GM19043 (cell line): ENCODE measurements around the gene SH3YL1.
A peak's percentile ranks its signal among the peaks of the same experiment; 100 is the strongest.

Experiments
- ATAC-seq: cut with Tn5 transposase; IDR thresholded peaks from one replicate; pipeline ENCODE4 v1.9.1; 2021; ENCODE audit warnings: low read depth; ENCODE audit not compliant: unreplicated experiment

The SH3YL1 gene

GRCh38 chr2:282371-283263 lies 18.8 kb upstream of the SH3YL1 start:
- ATAC-seq, result no peak

- ATAC-seq, result no peak
Measured at GRCh38 chr2:281381-281780, 17.5 kb upstream of the SH3YL1 start.

- no peak for ATAC-seq
Measured at GRCh38 chr2:280650-281110, 16.8 kb upstream of the SH3YL1 start.

- ATAC-seq, result no peak
Measured at GRCh38 chr2:279956-280649, 16.3 kb upstream of the SH3YL1 start.

GRCh38 chr2:279366-279765 lies 15.5 kb upstream of the SH3YL1 start:
- no peak for ATAC-seq

- ATAC-seq, result no peak
Measured at GRCh38 chr2:278927-279320, 15.1 kb upstream of the SH3YL1 start.

- ATAC-seq, result no peak
Measured at GRCh38 chr2:278312-278926, 14.6 kb upstream of the SH3YL1 start.

- ATAC-seq, result peak; percentile 93
Measured at GRCh38 chr2:275466-275865, 11.6 kb upstream of the SH3YL1 start.

GRCh38 chr2:274503-274902 lies 10.7 kb upstream of the SH3YL1 start:
- no peak for ATAC-seq

GRCh38 chr2:273333-273732 lies 9.5 kb upstream of the SH3YL1 start:
- ATAC-seq, result no peak

GRCh38 chr2:271917-272316 lies 8.1 kb upstream of the SH3YL1 start:
- no peak for ATAC-seq

GRCh38 chr2:270861-271260 lies 7.0 kb upstream of the SH3YL1 start:
- ATAC-seq, result no peak

GRCh38 chr2:269356-270030 lies 5.7 kb upstream of the SH3YL1 start:
- no peak for ATAC-seq

GRCh38 chr2:268323-268722 lies 4.5 kb upstream of the SH3YL1 start:
- no peak for ATAC-seq

GRCh38 chr2:264493-265468 lies 949 bp upstream of the SH3YL1 start, which contains the start of gene ACP1:
Gene ACP1 (plus strand): TSS chr2:264947. CDS start chr2:264965, 18 bp downstream.
- peak; percentile 93 for ATAC-seq

GRCh38 chr2:263022-263738 lies 652 bp downstream of the SH3YL1 start:
- no peak for ATAC-seq

GRCh38 chr2:262117-262516 lies 1.7 kb downstream of the SH3YL1 start:
- ATAC-seq, result no peak

- ATAC-seq, result no peak
Measured at GRCh38 chr2:260507-261161, 3.2 kb downstream of the SH3YL1 start.
